ENCODE measurements around the gene FIBCD1. TPM values are rescaled to one million over a fixed set of nuclear protein-coding genes. Genes with fewer than 3 reads are reported as not detected.

The FIBCD1 gene
- total and polyA plus RNA-seq, 2 of the 8 experiments (the other 6 are each of a cell fraction or from before 2014, with no cell fraction given), result 6.1 to 8.8 TPM

GRCh38 chr9:130983359-130983670 lies 44.3 kb upstream of the FIBCD1 start (continued):
- TF ChIP-seq CHD7 (IDR thresholded peaks at IDR 0.05; ENCODE audit: insufficient replicate concordance, low read length) (no peak), USF2 (IDR thresholded peaks at IDR 0.05; ENCODE audit: low read length) (no peak), ZNF274 (IDR thresholded peaks at IDR 0.05; ENCODE audit: borderline replicate concordance, extremely low read depth, low read length) (no peak), JUN (IDR thresholded peaks at IDR 0.05; ENCODE audit: low read depth, low read length) (no peak)
